Astrocyte of the spinal cord (primary cell): ENCODE results near the gene GDF15.

Experiments
- DNase-seq: peaks from one replicate; pipeline ENCODE4 v3.0.0; 2011; ENCODE audit warnings: low read depth, low spot score
- H3K4me3 ChIP-seq: 2 replicates; pipeline ENCODE4 v1.5.1; 2011; ENCODE audit warnings: low read depth, mild to moderate bottlenecking, low read length, moderate library complexity
- in situ Hi-C: cut with HindIII; loops from 2 replicates; pipeline ENCODE4 v1.10.0; 2017; ENCODE audit warnings: low sequenced_read_pairs
- TF ChIP-seq, protein P1 (sequence below): IDR thresholded peaks from 2 replicates; pipeline ENCODE4 v1.5.1; 2012; ENCODE audit warnings: low read depth, mild to moderate bottlenecking, low read length, inconsistent platforms

GDF15 gene

GRCh38 chr19:18385675-18386542 lies at the start of gene GDF15:
Gene GDF15, plus strand, starts transcription at chr19:18386158. Its CDS starts 32 bp downstream, at chr19:18386190.
- in situ Hi-C loops: no loop called here
- TF ChIP-seq, protein P1, sequence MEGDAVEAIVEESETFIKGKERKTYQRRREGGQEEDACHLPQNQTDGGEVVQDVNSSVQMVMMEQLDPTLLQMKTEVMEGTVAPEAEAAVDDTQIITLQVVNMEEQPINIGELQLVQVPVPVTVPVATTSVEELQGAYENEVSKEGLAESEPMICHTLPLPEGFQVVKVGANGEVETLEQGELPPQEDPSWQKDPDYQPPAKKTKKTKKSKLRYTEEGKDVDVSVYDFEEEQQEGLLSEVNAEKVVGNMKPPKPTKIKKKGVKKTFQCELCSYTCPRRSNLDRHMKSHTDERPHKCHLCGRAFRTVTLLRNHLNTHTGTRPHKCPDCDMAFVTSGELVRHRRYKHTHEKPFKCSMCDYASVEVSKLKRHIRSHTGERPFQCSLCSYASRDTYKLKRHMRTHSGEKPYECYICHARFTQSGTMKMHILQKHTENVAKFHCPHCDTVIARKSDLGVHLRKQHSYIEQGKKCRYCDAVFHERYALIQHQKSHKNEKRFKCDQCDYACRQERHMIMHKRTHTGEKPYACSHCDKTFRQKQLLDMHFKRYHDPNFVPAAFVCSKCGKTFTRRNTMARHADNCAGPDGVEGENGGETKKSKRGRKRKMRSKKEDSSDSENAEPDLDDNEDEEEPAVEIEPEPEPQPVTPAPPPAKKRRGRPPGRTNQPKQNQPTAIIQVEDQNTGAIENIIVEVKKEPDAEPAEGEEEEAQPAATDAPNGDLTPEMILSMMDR: peak; percentile 79
- peak; percentile 86 for DNase-seq
- peak within 1 kb of the TSS; percentile 58 for H3K4me3 ChIP-seq

DNA sequence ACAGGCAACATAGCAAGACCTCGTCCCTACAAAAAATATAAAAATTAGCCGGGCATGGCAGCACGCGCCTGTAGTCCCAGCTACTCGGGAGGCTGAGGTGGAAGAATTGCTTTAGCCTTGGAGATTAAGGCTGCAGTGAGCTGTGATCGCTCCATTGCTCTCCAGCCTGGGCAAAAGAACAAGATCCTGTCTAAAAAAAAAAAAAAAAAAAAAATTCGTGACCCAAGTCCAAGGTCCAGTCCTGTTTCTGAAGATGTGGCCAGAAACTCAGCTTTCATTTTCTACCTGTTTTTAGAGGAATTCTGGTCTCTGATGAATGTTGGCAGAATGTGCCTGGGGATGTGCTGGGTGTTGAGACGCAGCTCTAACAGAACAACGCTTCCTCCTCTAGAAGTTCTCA lies 47.4 kb upstream of the GDF15 start:
- TF ChIP-seq, protein P1: no peak

GRCh38 chr19:18339723-18340122 lies 46.2 kb upstream of the GDF15 start:
- DNase-seq: no peak
- H3K4me3 ChIP-seq: no peak overlapping the region

More for the DNA sequence above, 47.4 kb upstream of the GDF15 start:
- in situ Hi-C loops: no loop called here
- no peak for DNase-seq
- no peak overlapping the region for H3K4me3 ChIP-seq

GRCh38 chr19:18340190-18340989 lies 45.6 kb upstream of the GDF15 start, which contains the start of gene PGPEP1:
Gene PGPEP1, plus strand, starts transcription at chr19:18340598. Its CDS starts 84 bp downstream, at chr19:18340682.
- H3K4me3 ChIP-seq: peak within 1 kb of the TSS; percentile 62
- TF ChIP-seq, protein P1: no peak
- in situ Hi-C loops: no loop called here
- DNase-seq: peak; percentile 37

More at GRCh38 chr19:18339723-18340122, 46.2 kb upstream of the GDF15 start:
- in situ Hi-C loops: no loop called here
- TF ChIP-seq, protein P1: peak; percentile 25

DNA sequence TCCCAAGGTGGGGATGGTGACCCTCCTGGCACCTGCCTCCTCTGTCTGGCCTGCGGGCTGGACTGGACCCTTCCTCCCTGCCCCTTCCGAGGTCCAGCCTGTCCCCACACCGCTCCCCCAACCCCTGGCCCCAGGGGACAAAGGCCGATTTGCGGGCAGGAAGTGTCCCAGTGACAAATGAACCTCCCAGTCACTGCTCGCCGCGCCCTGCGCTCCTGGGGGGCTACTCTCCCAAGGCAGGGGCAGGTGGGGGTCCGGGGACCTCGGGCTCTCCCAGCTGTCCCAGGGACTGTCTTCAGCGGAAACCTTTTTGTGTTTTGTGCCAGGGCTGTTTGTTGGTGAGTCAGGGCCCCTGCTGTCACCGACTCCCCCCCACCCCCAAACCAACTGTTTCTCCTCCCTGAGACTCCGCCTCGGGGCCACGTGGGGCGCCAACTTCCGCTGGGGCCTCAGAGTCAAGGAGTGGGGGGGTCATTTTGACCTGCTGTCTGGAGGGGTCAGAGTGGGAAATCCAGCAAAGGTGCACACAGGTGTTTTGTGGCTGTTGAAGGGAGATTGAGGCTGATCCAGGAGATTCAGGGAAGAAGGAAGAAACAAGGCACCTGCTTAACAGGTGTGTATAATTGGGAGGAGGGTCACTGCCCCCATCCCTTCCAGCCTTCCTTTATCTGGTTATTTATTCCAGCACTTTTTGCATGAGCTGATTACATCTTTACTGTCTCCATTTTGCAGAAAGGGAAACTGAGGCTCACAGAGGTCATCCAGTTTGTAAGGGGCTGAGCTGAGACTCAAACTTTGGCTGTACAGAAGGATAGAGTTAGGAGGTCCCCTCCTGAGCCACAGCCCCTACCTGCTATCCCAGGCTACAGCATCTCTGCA lies 44.7 kb upstream of the GDF15 start:
- TF ChIP-seq, protein P1: no peak
- peak overlapping the region; percentile 62 for H3K4me3 ChIP-seq
- in situ Hi-C loops: no loop called here
- DNase-seq: peak; percentile 55
